Renal cortex interstitium (tissue), 11 donors: ENCODE measurements around the gene SGPP2. TPM values are rescaled to one million over a fixed set of nuclear protein-coding genes. Genes with fewer than 3 reads are reported as not detected.
A peak's percentile ranks its signal among the peaks of the same experiment; 100 is the strongest.

Experiments
- DNase-seq, 11 donors: peaks; one replicate each; pipeline ENCODE4 v3.0.0-alpha.2; 2013; ENCODE audit warnings: low read depth in 9 of 11, low spot score in 4 of 11; ENCODE audit errors: extremely low read depth in 1 of 11
- polyA plus RNA-seq, 3 donors: library from polyadenylated mRNA; unstranded; fragments of 120-200 nt; gene quantifications; one replicate each; pipeline ENCODE4 v1.2.1, GENCODE V29; 2013; ENCODE audit not compliant: insufficient read length in 3 of 3

SGPP2 gene
- polyA plus RNA-seq, 3 donors = 16.2 to 27.4 (median 19.3) TPM

DNA sequence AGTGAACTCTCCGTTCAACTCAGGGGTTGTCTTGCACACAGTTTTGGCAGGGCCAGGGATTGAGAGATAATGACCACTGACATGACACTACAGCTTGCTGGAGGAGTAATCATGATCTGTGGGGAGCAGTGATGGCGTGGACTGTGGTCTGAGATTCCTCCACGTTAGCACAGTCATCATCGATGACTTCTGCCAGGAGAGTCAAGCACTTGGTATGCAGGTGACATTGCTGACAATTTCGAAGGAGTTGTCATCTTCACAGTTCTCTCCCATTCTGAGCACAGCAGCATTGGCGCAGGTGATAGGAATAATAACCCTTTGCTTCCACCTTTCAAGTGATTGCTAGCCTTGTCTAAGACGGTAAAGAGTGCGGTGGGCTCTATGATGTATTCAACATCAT lies 79.8 kb downstream of the SGPP2 start:
- no peak for DNase-seq

DNA sequence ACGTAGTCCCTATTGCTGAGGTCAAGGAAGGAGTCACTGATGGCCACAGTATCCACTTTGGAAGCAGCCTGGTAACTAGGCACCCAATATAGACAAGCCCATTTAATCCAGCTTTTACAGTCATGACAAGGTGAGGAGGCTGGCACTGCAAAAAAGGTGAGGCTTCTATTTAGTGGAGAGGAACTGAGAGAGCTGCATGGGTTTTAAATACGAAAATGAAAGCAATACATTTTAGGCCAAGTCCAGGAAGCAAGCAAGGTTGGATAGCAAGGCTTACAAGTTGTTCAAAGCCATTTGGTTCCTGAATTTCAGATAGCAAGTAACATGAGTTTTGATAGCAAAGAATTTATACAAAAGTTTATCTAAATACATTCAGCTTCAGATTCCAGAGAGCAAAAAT lies 80.4 kb downstream of the SGPP2 start:
- DNase-seq = no peak

DNA sequence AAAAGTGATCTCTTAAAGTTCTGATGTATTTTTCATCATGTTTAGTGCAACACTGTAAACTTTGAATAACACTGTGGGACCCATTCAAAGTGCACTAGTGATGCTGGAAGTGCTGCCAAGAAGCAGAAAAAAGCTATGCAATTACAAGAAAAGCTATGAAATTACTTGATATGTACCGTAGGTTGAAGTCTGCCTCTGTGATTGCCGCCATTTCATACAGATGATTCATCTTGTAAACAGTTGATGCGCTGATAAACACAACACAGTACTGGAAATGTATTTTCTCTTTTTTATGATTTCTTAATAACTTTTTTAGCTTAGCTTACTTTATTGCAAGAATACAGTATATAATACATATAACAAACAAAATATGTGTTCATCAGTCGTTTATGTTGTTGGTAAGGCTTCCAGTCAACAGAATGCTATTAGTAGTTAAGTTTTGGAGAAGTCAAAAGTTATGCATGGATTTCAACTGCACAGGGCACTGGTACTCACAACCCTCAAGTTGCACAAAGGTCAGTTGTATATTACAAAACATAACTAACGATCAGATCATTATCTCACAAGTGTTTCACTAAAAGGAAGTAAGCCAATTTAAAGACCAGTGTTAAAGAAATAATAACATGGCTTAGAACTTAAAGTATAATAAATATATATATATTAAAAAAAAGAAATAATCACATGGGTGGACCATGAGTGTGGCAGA lies 82.0 kb downstream of the SGPP2 start:
- no peak for DNase-seq

DNA sequence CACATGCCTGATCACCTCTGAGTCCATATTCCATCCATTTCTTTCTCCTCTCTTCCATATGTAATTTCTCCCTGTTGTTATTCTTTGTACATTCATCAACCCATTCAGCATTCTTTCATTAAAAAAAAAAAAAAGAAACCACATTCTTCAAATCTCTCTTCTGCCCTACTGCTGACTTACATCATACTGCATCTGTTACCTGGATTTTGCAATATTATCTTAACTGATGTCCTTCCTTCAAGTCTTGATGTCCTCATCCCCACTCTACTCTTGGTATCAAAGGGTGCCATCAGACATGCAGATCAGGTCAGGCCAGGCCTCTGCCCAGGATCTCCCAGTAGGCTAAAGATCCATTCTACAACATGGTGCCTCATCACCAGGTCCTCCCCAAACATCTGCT lies 90.6 kb downstream of the SGPP2 start:
- no peak for DNase-seq

DNA sequence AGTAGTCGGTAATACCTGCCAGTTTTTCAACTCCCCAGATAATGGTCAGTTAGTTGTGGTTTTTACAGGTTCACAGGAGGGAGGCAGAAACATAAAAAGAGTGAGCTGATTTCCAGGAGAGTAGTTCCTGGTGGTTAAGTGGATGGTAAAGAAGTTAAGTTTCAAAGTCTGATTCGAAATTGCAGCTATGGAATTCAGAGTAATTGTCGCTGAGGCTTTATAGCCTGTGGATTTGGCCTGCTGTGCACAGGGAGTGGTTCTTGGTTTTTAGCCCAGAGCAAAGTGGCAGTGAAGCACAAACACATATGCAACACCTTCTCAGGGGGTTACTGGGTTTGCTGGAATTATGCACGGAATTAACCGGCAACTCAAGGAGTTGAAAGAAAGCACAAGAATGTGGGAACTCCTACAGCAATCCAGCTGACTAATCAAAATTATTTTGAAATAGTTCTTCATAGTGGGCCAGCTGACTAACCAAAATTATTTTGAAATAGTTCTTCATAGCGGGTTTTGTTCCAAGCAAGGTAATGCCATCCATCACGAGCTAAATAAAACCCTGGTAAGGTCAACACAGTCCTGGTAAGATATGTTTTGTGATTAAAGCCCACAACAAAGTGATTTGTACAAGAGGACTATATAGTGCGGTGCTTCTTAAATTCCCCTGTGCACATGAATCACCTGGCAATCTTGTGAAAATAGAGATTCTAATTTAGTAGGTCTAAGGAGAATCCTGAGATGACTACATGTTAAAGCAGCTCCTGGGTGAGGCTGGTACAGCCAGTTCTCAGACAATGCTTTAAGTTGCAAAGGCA lies 94.4 kb downstream of the SGPP2 start:
- DNase-seq = peak in 4 of 11 donors; percentile 20 to 45 (median 41)

DNA sequence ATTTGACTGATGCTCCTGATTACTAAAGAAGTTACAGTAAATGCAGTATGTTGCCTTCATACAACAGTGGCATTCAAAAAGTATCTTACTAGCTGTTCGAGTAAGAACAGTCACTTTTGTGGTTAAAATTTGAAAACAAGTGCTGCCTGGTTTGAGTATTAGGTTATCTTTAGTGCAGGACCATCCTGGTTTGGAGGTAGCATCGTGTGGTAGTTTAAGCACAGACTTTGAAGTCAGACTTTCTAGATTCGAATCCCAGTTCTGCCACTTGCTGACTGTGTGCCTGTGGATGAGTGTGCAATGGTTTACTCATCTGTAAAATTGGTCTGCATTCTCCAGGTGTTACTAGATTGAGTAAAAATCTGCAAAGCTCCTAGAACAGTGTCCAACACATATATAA lies 96.8 kb downstream of the SGPP2 start:
- DNase-seq = no peak

DNA sequence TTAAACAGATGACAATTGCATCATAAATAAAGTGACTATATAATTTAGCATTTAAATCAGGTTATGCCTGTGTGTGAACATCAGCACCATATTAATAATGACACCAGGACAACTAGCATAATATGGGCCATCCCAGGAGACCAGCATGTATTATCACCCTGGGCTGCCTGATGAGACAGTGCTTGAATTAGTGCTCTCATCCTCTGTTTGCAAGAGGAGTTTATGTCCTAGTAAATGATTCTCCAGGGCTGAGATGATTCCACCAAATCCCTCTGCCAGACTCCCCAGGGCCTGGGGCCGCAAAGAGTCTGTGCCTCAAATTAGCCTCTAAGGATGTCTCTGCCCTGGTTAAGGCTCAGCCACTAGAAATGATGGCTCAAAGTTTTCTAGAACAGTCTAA lies 97.7 kb downstream of the SGPP2 start:
- no peak for DNase-seq

DNA sequence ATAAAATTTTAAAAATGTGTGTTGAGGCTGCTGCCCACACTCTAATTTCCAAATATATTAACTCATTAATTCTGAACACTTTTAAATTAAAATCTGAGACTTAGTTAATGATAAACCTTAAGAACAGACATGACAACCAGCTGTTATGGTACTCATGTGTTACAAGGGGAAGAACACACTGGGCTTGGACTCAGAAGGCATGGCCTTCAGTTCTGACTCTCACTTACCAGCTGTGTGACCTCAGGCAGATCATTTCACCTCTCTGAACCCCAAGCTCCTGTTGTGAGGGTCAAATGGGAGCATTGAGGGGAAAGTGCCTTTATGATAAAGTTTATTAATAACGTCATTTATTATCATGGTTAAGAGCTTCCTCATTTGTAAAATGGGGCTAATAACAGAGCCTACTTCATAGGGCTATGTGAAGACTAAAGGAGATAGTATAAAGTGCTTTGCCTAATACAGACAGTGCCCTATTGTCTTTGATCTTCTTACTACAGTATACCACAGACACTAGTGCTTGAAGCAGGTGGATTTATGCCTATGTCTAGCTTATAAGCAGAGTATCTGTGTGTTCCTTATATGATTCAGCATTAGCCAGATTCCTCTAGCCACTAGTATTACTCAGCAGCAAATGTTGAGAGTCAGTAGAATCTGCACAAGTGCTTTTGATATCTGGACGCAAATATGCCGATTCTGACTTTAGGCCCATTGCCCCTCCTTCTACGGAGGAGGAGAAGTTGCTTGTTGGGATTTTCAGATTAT lies 99.6 kb downstream of the SGPP2 start:
- DNase-seq = no peak

DNA sequence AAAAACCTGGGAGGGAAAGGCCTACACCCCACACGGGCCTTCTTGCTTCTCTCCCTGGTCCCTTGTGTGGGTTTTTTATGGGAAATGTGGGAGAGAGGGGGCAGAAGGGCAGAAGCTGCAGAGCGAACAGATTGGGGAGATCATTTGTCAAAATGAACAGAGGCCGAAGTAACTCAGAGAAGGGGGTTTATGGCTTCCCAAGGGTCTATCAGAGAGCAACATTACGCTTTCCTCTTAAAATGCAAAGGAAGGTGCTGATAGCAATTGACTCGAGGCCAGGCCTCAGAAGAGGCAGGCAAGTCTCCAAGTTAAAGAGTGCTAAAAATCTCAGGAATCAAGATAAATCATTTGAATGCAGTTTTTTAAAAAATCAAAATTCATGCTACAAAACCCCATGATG lies 101.5 kb downstream of the SGPP2 start:
- DNase-seq = peak; percentile 21 to 69 (median 46)

DNA sequence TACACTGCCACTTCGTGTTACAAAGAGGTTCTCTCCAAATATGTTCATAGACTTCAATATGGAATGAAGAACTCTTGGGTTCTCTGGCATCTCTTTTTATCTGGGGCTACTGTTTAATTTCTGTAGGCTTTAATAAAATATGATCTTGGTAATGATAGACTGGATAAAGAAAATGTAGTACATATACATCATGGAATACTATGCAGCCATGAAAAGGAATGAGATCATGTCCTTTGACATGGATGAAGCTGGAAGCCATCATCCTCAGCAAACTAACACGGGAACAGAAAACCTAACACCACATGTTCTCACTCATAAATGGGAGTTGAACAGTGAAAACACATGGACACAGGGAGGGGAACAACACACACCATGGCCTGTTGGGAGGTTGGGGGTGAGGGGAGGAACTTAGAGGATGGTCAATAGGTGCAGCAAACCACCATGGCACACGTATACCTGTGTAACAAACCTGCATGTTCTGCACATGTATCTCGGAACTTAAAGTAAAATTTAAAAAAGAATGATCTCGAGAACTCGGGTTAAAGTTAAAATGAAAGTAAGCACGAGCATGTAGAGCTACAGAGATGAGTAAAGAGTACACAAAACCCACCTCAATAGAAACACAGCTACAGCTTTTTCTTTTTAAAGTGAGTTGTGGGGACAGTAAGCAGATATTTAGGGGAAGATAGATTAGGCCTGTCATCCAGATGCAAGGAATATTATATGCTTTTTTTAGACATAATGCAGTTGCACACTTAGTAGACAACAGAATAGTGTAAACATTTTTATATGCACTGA lies 102.3 kb downstream of the SGPP2 start:
- no peak for DNase-seq

DNA sequence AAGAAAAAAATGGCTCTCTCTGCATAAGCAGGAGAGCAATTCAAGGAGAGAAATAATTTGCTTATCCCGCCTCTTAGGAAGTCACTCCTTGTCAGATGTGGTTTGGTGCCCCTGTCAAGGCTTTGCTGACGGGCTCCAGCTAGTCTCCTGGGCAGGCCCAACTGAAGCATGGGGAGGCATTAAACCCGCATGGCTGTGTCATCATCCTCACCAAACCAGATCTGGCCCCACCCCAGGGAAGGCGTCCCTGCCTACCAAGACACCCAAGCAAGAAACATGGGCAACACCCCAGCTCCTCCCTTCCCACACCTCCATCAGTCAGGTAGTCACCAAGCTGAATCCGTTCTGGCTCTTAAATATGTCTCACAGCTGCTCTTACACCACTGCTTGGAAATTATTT lies 108.0 kb downstream of the SGPP2 start:
- no peak for DNase-seq

DNA sequence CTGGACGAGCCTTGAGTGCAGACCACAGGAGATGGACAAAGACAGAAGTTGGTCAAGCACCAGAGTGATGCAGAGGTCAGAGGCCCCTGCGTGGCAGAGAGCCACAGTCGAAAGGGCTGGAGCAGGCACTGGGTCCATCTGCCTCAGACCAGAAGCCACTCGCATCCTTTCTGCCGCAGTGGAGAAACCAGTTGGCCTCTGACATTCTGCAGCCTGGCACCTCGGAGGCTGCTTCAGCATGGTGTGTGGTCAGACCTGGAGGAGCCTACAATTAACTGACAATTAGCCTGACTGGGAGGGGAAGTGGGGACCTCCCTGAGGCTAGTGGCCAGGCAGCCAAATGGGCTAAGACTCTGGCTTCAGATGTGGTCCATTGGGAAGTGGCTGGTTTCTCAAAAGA lies 111.1 kb downstream of the SGPP2 start:
- no peak for DNase-seq

DNA sequence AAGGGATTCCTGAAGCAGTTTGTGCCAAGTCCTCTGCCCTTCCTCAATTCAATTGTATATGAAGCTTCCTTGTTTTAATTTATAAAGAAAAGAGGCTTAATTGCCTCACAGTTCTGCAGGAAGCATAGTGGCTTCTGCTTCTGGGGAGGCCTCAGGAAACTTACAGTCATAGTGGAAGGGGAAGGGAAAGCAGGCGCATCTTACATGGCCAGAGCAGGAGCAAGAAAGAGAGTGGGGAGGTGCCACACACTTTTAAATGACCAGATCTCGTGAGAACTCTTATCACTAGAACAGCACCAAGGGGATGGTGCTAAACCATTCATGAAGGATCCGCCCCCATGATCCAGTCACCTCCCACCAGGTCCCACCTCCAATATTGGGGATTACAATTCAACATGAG lies 114.2 kb downstream of the SGPP2 start:
- DNase-seq = no peak

DNA sequence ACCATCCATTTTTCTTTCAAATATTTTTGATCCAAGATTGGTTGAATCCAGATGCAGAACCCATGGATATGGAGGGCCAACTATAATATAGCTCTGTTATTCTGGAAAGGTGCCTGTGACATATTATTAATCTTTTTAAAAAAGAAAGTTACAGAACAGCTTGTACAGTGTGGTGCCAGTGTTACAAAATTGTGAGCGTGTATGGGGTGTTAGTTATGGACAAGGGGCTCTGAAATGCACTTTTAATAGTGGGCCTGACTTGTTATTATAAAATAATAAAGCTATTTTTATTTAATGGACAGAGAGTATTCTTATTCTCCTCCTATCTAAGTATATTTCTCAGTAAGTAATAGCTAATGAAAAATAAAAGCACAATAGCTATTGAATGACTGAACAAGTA lies 120.3 kb downstream of the SGPP2 start:
- no peak for DNase-seq

DNA sequence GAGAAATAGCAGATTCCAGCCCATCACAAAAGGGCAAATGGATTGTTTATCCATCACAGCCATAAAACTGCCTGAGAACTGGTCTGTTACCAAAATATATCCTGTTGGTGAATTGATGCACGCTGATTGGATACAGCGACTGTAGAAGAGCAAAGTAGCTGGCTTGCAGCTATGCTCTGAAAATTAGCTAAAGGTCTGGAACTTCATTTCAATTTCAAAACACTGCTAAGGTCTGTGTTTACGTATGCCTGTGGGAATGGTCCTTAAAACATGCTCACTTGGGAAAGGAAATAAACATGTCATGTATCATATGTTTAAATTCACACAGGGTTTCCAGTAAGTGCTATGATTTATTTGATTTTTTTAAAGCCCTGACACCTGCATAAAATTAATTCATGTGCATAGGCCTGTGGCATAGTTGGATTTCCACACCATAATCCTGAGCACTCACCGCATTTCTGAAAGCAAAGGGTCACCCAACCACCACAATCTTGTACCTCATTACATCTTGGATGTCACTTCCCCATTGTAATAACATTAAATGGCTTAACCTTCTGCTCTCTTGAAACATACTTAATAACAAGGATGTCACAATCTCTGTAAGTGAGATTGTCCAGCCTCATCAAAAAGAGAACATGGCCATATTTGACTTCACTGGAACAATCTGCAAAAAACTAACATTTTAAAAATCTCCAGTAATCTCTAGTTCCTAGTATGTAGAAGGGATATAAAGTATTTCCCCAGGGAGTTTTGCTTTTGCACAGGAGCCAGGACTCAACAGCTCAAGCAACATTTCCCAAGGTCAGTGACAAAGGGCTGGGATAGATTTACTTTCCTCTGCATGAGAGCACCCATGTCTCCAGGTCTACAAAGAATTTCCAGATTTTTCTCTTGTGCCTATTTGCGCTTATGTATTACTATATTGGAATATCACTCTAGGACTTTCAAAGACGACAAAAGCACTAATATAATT lies 121.8 kb downstream of the SGPP2 start:
- DNase-seq = peak in 5 of 11 donors; percentile 19 to 35 (median 21)

DNA sequence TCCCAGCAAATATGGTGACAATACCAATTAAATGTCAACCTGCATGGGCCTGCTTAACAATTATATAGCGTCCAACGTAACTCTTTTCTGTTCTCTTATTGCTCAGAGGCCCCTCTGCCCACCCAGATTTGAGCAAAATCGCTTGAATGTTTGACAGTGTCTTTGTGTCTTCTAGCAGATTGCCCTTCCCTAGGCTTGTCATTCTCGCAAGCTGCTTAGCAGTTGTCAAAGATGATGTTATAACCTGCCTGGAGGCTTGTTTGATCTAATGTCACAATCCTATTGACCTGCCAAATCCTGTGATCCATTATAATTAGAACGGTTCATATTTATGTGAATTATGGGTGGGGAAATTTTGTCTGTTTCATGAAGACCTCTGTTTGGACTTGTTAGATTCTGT lies 122.7 kb downstream of the SGPP2 start:
- no peak for DNase-seq

DNA sequence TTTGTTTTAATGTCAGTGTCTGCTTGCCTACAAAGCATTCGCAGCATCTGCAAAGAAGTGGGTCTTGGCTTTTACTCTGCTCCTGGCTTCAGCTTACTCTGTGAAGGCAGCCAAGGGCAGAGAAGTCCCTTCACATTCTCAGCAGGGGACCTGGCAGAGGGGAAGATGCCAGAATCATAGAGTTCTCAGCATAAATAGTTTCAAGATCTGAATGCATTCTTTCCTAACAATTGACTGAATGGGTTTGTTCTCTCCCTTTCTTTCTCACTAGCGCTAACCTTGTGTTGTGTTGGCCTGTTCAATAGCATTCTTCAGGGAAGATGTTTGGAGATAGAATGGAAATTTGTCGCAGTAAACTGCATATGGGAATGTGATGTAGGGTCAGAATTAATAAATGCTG lies 124.6 kb downstream of the SGPP2 start:
- DNase-seq = no peak

DNA sequence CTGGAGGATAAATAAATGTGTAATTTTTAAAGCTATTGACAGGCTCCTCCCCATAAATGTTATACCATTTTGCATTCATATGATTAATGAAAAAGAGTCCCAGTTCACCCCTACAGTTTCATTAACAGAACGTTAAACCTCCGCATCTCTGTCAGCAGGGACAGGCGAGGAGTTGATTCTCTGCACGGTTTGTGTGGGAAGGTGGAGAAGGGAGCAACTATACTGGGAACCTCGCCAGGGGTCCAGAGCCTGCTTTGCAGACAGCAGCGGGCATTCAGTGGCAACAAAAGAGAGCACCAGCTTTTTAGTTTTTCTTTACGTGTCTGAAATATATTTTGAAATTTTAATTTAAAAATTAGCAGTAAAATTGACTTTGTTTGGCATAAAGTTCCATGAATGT lies 130.2 kb downstream of the SGPP2 start:
- DNase-seq = no peak
